ENCODE measurements around the gene UBXN11.
"Not testable (repeated sequence)": the region's sequence is repeated elsewhere in the genome, so short reads cannot be mapped to it uniquely, and the experiment has no call there.

UBXN11 gene

DNA sequence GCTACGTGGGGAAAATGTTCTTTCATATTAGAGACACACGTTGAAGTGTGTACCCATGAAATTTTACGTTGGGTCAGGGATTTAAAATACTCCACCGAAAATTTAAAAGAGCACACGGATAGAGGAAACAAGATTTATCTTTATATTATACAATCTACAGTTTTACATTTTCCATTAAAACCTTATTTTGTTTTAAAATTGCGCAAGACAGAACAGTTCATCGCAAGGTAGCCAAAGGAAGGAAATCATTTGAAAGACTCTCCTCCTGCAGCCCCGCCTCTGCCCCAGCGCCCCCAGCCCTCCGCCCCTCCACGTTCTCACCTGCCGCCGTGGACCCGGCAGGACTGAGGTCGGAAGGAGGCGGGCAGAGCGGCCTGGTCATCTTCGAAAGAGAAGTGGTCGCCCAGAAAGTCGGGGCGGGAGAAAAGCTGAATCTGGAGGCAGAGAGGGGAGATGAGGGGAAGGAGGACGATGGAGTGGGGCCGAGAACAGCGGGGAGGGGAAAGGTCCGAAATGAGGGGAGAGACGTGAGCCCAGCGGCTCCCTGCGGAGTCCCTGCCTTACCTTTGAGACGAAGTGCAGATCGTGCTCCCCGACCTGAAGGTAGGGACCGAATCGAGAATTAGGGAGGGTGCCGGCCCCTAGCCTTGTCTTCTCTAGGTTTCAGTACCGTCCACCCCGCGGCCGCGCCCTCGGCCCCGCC is 29.5 kb upstream of the UBXN11 start:
- DNase-seq: no peak

- not testable (repeated sequence) for DNase-seq
Observed at GRCh38 chr1:26333312-26333711, 26.9 kb upstream of the UBXN11 start.

GRCh38 chr1:26330276-26330675 is 23.8 kb upstream of the UBXN11 start:
- DNase-seq: no peak

DNA sequence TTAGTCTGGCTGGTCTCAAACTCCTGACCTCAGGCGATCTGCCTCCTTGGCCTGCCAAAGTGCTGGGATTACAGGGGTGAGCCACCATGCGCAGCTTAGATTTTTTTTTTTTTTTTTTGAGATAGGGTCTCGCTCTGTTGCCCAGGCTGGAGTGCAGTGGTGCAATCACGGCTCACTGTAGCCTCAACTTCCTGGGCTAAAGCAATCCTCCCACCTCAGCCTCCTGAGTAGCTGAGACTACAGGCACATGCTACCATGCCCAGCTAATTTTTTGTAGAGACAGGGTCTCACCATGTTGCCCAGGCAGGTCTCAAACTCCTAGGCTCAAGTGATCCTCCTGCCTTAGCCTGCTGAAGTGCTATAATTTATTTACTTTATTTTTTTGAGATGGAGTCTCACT is 22.9 kb upstream of the UBXN11 start:
- not testable (repeated sequence) for DNase-seq

DNA sequence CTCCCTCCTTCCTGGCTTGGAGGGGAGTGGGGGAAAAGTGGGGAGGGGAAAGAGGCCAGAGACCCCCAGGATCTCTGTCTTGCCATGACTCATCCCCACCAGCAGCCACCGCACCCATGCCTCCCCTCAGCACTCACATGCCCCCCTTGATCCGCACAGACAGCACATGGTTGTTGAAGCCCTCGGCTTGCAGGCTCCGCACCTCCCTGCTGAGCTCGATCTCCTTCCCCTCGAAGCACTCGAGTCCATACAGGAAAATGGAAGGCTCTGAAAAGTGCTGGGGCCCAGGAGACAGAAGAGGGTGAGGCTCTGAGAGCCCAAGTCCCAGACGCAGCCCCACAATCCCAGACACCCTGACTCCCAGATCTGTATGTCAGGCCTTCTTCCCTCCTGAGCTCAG is 22.2 kb upstream of the UBXN11 start:
- no peak for DNase-seq

GRCh38 chr1:26327956-26328362 is 21.5 kb upstream of the UBXN11 start:
- DNase-seq: peak; percentile 85

DNA sequence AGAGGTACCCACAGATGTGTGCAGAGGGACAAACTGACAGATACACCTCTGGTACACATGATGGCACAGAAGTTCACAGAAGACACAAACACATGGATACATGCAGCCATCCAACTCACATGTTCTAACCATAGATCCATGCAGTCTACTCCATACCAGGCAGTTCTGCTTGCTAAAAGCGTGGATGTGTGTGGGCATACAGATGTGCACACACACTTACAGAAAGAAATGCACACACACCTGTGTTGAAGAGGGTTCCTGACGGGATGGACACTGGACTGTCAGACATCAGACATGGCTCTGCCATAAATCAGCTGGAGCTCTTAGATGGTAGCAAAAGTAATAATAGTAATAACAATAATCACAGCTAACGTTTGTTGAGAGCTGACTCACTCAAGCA is 18.1 kb upstream of the UBXN11 start:
- DNase-seq: no peak

DNA sequence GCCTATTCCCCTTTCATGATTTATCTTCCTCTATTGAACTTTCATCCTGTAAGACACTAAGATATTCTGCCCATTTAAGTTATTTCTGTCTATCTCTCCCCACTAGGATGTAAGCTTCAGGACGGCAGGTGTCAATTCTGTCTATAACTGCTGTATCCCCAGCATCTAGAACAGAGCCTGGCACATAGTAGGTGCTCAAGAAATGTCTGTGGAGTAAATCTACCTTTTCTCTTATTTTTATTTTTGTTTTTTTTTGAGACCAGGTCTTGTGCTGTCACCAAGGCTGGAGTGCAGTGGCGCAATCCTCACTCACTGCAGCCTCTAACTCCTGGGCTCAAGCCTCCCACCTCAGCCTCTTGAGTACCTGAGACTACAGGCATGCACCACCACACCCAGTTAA is 16.9 kb upstream of the UBXN11 start:
- no peak for DNase-seq

DNA sequence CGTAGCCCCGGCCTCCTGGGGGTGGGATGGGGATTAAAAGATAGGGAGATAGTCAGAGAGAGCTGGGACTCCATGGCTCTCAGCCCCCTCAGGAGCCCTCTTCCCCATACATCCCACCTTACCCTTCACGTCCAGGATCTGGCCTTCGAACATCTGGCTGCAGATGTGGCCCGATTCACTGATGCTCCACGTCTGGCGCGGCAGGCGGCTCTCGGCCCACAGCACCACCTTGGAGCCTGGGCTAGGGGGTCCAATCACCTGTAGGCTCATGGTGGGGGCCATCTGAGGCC is 15.6 kb upstream of the UBXN11 start:
- no peak for DNase-seq

DNA sequence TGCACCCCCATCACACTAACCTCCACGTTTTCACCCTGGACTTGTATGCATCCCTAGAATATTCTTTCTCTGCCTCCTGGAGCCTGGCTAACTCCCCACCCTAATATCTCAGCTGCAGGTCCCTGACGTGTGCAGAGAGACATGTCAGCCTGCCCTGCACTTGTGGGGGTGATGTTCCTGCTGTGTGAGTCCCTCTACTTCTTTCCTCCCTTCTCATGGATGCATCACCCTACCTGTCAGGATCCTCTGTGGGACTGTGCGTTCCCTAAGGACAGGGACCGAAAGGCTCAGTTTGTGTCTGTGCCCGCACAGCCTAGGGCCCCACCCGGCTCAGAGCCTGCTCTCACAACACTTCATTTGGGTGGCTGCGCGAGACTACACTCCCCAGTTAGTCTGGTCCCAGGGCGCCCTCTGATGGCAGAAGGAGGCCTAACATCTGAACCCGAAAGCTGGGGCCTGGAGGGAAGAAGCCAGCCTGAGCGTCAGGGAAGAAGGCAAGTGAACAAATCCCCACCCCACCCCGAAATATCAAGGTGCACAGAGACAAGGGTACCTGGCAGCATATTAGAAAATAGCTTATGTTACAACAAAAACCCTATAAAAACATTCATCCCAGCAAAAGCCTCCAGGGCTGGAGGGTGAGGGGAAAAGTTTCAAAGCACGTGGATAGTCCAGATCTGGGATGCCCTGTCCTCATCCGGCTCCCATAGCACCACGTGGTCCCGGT is 15.0 kb upstream of the UBXN11 start:
- DNase-seq: peak; percentile 44

GRCh38 chr1:26320896-26321295 is 14.5 kb upstream of the UBXN11 start:
- DNase-seq: no peak

GRCh38 chr1:26318338-26319064 is 12.1 kb upstream of the UBXN11 start:
- no peak for DNase-seq

GRCh38 chr1:26317612-26318337 is 11.3 kb upstream of the UBXN11 start, which contains the start of gene CD52:
TSS of gene CD52 (plus strand) at chr1:26317958. CDS start at chr1:26318018, 60 bp downstream.
- DNase-seq: no peak

DNA sequence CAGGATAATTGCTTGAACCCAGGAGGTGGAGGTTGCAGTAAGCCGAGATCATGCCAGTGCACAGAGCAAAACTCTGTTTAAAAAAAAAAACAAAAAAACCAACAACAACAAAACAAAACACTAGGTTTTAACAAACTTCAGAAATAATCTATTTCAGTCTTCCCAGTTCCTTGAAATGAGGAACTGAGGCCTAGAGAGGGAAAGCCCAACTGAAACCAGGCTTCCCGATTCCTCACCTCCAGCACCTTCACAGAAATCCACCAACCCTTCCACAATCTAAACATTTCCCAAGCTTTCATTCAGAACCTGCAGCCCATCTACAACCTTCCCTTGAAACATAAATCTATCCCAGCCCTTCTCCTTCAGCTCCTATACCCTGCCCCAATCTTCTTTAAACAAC is 10.7 kb upstream of the UBXN11 start:
- DNase-seq: no peak

DNA sequence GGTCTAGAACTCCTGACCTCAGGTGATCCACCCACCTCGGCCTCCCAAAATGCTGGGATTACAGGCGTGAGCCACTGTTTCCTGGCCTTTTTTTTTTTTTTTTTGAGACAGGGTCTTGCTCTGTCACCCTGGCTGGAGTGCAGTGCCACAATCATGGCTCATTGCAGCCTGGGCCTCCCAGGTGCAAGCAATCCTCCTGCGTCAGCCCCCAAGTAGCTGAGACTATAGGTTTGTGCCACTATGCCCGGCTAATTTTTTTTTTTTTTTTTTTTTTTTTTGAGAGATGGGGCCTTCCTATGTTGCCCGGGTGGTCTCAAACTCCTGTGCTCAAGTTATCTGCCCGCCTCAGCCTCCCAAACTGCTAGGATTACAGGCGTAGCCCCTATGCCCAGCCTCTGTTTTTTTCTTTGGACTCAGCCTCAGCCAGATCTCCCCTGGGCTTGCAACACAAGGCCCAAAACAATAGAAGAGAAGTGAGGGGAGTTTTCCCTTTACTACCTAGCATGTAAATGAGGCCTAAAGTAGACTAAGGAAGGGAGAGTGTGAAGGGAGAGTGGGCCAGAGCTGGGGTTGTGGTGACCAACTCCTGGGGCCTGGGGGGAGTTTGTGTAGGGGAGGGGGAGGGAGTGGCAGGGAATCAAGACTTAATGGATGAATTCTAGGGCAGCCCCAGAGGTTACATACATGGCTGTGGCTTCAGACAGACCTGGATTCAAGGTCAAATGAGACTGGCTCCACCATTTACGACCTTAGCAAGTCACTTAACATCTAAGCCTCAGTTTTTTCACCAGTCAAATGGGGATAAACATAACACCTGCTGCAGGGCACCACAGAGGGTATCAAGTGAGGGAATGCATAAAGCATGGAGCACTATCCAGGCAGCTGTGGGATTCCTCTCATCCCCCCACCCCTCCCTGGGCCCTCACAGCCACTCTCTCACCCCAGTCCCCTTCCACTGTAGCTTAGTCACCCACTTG is 9.7 kb upstream of the UBXN11 start:
- no peak for DNase-seq

- DNase-seq: no peak
Observed at GRCh38 chr1:26314501-26314900, 8.1 kb upstream of the UBXN11 start.

DNA sequence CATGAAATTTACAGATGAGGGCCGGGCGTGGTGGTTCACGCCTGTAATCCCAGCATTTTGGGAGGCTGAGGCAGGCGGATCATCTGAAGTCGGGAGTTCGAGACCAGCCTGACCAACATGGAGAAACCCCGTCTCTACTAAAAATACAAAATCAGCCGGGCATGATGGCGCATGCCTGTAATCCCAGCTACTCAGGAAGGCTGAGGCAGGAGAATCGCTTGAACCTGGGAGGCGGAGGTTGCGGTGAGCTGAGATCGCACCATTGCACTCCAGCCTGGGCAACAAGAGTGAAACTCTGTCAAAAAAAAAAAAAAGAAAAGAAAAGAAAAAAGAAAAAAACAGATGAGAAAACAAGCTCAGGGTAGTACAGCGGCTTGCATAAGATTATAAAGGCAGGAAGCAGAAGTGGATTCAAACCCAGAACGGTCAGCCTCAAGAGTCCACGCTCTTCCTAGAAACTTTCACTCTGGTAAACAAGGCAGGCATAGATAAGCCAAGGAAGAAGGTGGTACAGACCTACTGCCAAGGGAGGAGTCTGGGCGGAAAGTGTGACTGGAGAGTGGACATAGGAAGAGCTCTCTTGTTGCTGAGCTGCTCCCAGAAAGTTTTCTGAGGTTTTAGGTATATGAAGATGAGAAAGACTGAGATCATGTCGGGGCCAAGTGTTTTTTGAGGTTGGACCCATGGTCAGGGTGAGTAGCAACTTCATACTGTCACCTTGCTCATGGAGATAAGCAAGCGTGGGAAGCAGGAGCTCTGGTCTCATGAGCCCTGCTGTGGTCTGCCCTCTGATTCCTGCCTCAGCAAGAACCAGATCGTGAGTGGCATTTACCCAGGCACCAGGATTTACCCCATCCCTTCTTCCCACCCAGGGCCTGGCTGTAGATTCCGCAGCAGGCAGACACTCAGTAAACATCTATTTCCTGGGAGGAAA is 1.8 kb upstream of the UBXN11 start:
- DNase-seq: not testable (repeated sequence)

- no peak for DNase-seq
Observed at GRCh38 chr1:26307363-26307781, 936 bp upstream of the UBXN11 start.

- no peak for DNase-seq
Observed at GRCh38 chr1:26305667-26306289, 658 bp downstream of the UBXN11 start.

GRCh38 chr1:26302733-26303405 is 3.6 kb downstream of the UBXN11 start:
- no peak for DNase-seq

Measured in DMS79 (cell line).